NCI-H2196 treated with DMSO at 0.1 percent for 48 hours (cell line): ENCODE results near the gene LINGO1.

ENCODE experiments used
- DNase-seq: peaks from one replicate; lab custom pipeline; 2025; ENCODE audit not compliant: unreplicated experiment; lab: John Stamatoyannopoulos, UW

Gene LINGO1

GRCh38 chr15:77573802-77574201, 58.9 kb downstream of the LINGO1 start:
- no peak for DNase-seq

DNA sequence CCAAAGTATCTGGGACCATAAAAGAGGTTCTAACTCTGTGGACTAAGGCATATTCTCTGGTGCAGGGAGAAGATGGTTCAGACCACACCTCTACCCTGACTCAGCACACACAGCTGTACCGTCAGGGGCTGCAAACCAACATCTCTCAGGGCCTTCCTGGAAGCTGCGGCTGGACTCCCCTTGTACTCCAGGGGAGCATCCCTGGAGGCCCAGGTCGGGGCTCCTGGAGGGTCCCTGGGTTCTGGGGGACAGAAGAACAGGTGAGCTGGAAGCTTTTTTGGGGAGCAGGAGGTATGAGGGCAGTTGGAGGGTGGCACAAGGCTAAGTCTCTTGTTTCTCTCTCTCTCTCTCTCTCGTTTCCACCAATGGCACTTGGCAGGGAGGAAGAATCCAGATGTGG, 60.5 kb downstream of the LINGO1 start:
- DNase-seq, result no peak

- no peak for DNase-seq
Measured at GRCh38 chr15:77571741-77572140, 61.0 kb downstream of the LINGO1 start.

GRCh38 chr15:77571181-77571580, 61.5 kb downstream of the LINGO1 start:
- no peak for DNase-seq

DNA sequence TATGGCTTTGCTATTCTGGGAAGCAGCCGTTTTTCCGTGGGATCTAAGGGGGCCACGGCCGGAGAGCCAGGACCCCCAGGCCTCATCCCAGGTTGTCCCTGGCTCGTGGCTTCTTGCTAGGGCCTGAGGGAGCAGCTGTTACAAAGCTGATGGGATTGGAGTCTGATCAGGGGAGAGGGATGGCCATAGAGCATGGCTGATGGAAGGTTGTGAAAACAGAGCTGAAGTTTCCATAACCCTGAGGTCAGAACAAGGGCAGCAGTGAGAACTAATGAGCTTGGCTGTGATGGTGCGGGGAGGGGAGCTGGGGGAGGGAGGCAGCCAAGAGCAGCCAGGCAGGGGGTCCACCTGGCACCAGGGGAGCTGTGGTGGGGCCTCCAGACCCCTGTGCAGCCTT, 63.0 kb downstream of the LINGO1 start:
- DNase-seq, result no peak

DNA sequence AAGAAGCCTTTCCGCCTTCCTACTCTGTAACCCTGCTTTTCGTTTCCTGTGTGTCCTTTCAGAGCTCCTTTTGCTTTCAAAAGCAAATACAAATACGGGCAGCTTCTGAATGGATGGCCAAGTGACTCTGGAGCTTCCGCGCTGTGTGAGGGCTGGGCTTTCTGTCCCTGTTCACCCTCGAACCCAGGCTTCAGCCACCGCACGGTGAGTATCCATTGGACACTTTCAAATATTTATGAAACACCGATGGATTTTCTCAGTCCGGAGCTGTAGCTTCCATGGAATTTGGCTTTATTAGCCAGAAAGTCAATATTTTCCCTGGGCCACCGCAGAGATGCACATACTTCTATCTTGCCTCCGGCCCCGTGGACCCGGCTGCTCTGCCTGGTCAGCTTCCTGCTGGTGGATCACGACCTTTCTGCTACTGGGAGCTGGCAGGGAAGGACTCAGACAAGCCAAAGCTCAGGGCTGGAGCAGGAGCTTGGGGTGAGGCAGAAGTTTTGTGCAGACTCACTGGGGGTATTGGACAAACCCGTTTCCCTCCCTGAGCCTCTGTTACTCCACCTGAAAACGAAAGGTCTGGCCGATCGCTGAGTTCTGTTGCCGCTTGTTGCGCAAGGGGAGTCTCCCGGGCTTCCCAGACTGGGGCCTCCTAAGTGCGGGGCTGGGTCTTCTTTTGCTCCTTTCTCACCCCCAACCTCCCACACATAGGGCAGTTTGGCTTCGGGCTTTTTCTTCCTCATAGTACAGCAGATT, 63.6 kb downstream of the LINGO1 start:
- no peak for DNase-seq

DNA sequence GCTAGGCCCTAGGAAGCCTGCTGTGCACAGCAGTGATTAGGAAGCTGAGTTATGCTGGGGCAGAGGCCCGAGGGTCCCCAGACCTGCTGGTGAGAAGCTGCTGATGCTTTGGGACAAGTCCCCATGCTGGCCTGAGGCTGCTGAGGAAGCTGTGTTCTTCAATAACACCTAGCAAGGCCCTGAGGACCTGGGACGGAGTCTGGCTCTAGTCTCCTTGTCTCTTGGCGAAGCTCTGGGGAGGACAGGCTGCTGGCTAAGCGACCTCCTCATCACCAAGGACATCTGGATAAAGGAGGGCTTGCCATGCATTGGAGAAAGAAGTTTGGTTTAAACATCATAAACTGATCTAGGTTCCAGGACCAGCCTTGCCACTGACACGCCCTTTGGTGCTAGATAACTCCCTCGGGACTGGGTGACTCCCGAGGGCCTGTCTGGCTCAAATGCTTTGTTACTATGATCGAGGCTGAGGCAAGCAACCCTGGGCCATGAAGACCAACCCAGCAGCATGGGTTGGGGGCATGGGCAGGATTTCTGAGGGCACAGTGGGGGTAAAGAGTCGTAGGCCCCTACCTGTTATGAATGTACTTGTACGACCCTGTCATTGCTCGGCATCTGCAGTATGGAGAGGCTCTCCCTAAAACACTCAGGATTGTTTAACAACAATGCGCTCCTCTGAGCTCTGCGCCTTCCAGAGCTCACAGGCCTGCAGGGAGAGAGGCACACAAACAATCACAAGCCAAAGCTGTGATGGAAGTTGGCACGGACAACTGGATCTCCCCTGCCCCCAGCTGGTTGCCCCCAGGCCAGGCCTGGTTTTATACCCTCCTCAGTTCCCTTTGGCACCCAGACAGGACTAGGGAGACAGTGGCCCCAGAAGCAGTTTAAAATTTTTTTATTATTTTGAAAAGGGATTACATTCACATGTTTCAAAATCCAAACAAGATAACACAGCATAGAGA, 64.4 kb downstream of the LINGO1 start:
- no peak for DNase-seq

DNA sequence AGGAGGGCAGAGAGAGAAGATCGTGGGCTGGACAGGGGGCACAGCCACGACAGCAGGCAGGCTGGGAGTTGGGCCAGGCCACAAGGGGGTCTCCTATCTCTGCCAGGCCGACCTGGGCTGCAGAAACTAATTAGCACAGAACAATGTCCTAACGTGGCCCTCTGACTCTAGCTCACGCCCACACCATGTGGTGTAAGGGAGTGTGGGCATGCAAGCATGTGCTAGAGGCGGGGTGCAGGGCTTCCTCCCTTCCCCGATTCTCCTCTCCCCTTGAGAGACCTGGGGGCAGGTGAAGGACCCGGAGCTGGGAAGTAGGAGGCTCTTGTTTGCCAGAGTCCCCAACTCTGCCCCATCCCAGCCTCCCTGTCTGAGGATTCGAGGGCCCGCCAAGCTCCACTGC, 65.5 kb downstream of the LINGO1 start:
- no peak for DNase-seq

DNA sequence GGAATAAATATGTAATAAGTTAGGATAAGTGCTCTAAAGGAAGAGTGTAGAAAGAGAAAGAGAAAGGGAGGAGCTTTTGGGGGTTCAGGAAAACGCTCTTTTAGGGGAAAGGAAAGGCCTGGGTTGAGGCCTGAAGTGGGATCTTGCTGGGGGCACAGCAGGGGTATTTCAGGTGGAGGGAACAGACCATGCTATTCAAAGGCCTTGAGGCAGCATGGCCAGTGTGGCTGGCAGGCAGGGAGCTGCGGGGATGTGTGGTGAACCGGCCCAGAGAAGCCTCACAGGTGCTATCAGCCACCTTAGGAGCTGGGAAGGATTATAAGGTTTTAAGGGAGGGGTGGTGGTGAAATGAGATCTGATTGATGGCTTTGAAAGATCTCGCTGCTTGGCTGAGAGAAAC, 66.6 kb downstream of the LINGO1 start:
- no peak for DNase-seq

DNA sequence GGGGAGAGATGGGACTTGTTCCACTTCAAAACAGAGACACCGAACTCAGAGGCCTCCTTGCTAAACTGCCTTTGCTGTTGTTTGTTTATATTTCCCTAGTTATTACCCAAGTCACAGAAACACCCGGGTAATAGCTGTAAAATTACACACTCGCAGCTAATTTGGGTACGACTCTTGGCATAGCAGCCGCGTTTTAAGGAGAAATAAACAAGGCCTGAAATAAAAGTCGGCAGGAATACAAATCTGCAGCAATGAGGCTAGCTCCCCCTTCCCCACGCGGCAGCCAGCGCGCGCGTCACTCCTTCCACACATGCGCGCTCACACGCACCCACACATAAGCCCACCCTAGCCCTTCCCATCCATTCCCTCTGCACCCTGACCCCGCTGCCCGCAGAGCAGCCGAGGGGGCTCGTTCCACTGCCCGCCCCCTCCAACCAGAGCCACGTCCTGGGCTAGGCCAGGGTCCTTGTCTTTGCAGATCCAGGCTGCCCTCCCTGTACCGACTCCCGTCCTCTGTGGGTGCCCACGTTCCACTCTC, 67.3 kb downstream of the LINGO1 start:
- no peak for DNase-seq

DNA sequence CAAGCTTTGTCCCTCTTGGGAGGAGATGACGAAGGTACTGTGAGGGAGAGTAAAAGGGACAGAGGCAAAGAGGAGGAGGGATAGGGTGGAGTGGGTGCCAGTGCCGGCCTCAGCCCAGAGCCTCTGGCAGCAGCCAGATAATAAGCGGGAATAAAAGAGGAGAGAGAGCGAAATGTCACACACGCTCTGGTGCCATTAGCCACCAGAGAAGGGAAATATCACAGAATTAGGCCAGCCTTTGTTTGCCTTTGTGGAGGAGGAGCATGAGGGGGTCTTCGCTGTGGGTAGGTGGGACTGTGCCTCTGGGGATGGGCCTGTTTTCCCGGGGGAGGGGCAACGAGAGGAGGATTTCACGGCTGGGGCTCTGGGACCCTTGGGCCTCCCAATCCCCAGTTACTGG, 67.8 kb downstream of the LINGO1 start:
- DNase-seq, result no peak

- no peak for DNase-seq
Measured at GRCh38 chr15:77564341-77564740, 68.4 kb downstream of the LINGO1 start.

- no peak for DNase-seq
Measured at GRCh38 chr15:77563623-77564156, 69.0 kb downstream of the LINGO1 start.
